ENCODE results near the gene AP4E1. TPM values are rescaled to one million over a fixed set of nuclear protein-coding genes. Genes with fewer than 3 reads are reported as not detected.

Gene AP4E1
- total and polyA plus RNA-seq, 2 of the 4 experiments (the other 2 are of a cell fraction) = 3.1 to 6.8 TPM

DNA sequence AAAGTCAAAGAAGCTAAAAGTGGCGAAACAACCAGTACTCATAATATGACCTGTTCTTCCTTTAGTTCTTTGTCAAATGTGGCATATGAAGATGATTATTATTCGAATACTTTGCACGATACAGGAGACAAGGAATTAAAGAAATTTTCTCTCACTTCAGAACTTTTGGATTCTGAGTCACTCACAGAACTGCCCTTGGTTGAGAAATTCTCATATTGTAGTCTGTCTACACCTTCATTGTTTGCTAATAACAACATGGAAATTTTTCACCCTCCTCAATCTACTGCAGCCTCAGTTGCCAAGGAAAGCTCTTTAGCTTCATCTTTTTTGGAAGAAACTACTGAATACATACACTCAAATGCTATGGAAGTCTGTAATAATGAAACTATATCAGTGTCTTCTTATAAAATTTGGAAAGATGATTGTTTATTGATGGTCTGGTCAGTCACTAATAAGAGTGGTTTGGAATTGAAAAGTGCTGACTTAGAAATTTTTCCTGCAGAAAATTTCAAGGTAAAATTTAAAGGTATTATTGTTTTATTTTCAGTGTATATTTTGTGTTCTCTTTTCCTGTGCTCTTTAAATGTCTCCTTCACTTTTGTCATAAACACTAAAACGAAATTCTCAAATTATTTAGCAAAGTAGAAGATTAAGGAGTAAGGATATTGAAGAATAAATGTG is 89.0 kb downstream of the AP4E1 start:
- Histone ChIP-seq H3K56ac (ENCODE audit: extremely low read depth, insufficient read depth, low read length) (no peak overlapping the region), H3K18ac (ENCODE audit: low read depth, low read length) (no peak overlapping the region), H3K9ac (ENCODE audit: low read depth, low read length) (no peak overlapping the region), H2AK5ac (ENCODE audit: low read depth, low read length) (no peak overlapping the region), H3K4me2 (ENCODE audit: low read depth, low read length) (no peak overlapping the region), H3K27ac (ENCODE audit: insufficient read depth, low read length) (no peak overlapping the region), H3K36me3 (ENCODE audit: control insufficient read depth, insufficient read depth, low read length) (peaks cover 12% of the 10 kb centered on the region), H3K79me1 (ENCODE audit: low read depth in 1 of 2, low read length in 2 of 2) (peaks cover 3% of the 10 kb centered on the region in 2 experiments; a peak in 1 of 4 replicates), H2BK20ac (ENCODE audit: low read depth, low read length) (no peak overlapping the region), H3K4ac (ENCODE audit: low read depth, low read length) (no peak overlapping the region), H3K9me1 (ENCODE audit: insufficient read depth, low read length) (no peaks in the 10 kb centered on the region), H4K91ac (ENCODE audit: insufficient read depth, low read depth, low read length) (no peak overlapping the region), H3K23ac (ENCODE audit: low read depth, low read length) (no peak overlapping the region), H4K20me1 (ENCODE audit: insufficient read depth, low read length) (no peaks in the 10 kb centered on the region), H3K27me3 (ENCODE audit: control insufficient read depth, insufficient read depth, low read length) (no peaks in the 10 kb centered on the region), H3K9me3 (ENCODE audit: control insufficient read depth, insufficient read depth, low read length) (no peaks in the 10 kb centered on the region), H2BK15ac (ENCODE audit: low read depth, low read length) (no peak overlapping the region), H3K4me1 (ENCODE audit: control insufficient read depth, insufficient read depth, low read length) (no peaks in the 10 kb centered on the region), H2BK120ac (ENCODE audit: low read depth, low read length) (no peak overlapping the region), H3K14ac (replicated peaks; ENCODE audit: low read depth, low read length) (no peak overlapping the region), H3K4me3 (ENCODE audit: insufficient read depth, low read depth, low read length) (no peak overlapping the region), H2AFZ (replicated peaks; ENCODE audit: low read length, poor library complexity) (no peak overlapping the region), H2AK9ac (replicated peaks; ENCODE audit: low read depth, low read length, poor library complexity) (no peak overlapping the region), H2BK5ac (ENCODE audit: low read depth, low read length, poor library complexity, severe bottlenecking) (no peak overlapping the region), H4K5ac (ENCODE audit: low read depth, low read length) (no peak overlapping the region), H4K8ac (ENCODE audit: low read depth in 2 of 2, low read length in 2 of 2) (no peak overlapping the region)
- BruUV-seq (replicated peaks) = no TSS peak
- intact Hi-C loops (cut with micrococcal nuclease) = no loop called here
- no peak for DNase-seq
- CTCF ChIA-PET = no interaction called here
- WGBS, 2 experiments (ENCODE audit: extremely low coverage in 2 of 2, insufficient read length in 1 of 2) = no CpG with 5 or more reads among the region's 4 CpGs
- POLR2A ChIA-PET (ENCODE audit: unreplicated experiment) = no interaction called here
- dilution Hi-C loops (cut with HindIII; ENCODE audit: low sequenced_read_pairs, unreplicated experiment) = no loop called here
- in situ Hi-C loops (cut with MboI; ENCODE audit: low sequenced_read_pairs) = no loop called here
- TF ChIP-seq MAFK (IDR thresholded peaks at IDR 0.05; ENCODE audit: low read depth, low read length) (peak; percentile 82), SMC3 (IDR thresholded peaks at IDR 0.05; ENCODE audit: low read depth, low read length) (no peak), NFE2L2 (IDR thresholded peaks at IDR 0.05; ENCODE audit: low read depth, low read length) (no peak), CHD1 (IDR thresholded peaks at IDR 0.05; ENCODE audit: low read depth, low read length) (no peak)
- TF ChIP-seq, protein P1, sequence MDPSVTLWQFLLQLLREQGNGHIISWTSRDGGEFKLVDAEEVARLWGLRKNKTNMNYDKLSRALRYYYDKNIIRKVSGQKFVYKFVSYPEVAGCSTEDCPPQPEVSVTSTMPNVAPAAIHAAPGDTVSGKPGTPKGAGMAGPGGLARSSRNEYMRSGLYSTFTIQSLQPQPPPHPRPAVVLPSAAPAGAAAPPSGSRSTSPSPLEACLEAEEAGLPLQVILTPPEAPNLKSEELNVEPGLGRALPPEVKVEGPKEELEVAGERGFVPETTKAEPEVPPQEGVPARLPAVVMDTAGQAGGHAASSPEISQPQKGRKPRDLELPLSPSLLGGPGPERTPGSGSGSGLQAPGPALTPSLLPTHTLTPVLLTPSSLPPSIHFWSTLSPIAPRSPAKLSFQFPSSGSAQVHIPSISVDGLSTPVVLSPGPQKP (IDR thresholded peaks at IDR 0.05; ENCODE audit: borderline replicate concordance, low read depth, low read length) = no peak
- ATAC-seq (ENCODE audit: low read depth) = no peak

Measured in IMR-90 (cell line).